OCI-LY3 (cell line): ENCODE data around the gene SPAG9.
A peak's percentile ranks its signal among the peaks of the same experiment; 100 is the strongest.

Experiments used
- H2AFZ ChIP-seq: fragments of 200-600, 300-600 bp; shearing (Covaris generic); 2 replicates; pipeline ENCODE4 v1.6.0; 2014; ENCODE audit warnings: antibody characterized with exemption, low read depth, low read length
- H3K27ac ChIP-seq: fragments of 200-600, 300-600 bp; sonication (generic); 2 replicates; pipeline ENCODE4 v1.5.1; 2014; ENCODE audit warnings: mild to moderate bottlenecking, low read length, moderate library complexity, mixed read lengths
- H3K27me3 ChIP-seq: fragments of 200-600, 300-600 bp; sonication (generic); 2 replicates; pipeline ENCODE4 v1.6.1; 2014; ENCODE audit warnings: low read depth, low read length, mixed read lengths
- H3K36me3 ChIP-seq: fragments of 200-600, 300-600 bp; sonication (generic); replicated peaks from 2 replicates; pipeline ENCODE3; 2014; ENCODE audit warnings: low read depth, low read length, mixed read lengths
- H3K4me1 ChIP-seq: fragments of 300-600, 200-600 bp; sonication (generic); 2 replicates; pipeline ENCODE4 v1.6.1; 2014; ENCODE audit warnings: low read length, mixed read lengths
- H3K4me2 ChIP-seq: fragments of 200-600, 300-600 bp; sonication (generic); 2 replicates; pipeline ENCODE4 v1.6.1; 2014; ENCODE audit warnings: low read length, mixed read lengths
- H3K4me3 ChIP-seq: fragments of 300-600, 200-600 bp; sonication (generic); 2 replicates; pipeline ENCODE4 v1.5.1; 2014; ENCODE audit warnings: antibody characterized with exemption, mild to moderate bottlenecking, low read length, moderate library complexity
- H3K79me2 ChIP-seq: fragments of 300-600, 200-600 bp; shearing (Covaris generic); 2 replicates; pipeline ENCODE4 v1.6.1; 2014; ENCODE audit warnings: mild to moderate bottlenecking, low read length, mixed read lengths
- H3K9ac ChIP-seq: fragments of 300-600, 200-600 bp; shearing (Covaris generic); 2 replicates; pipeline ENCODE4 v1.6.0; 2014; ENCODE audit warnings: mild to moderate bottlenecking, low read length, moderate library complexity
- H3K9me3 ChIP-seq: fragments of 200-600, 300-600 bp; shearing (Covaris generic); 2 replicates; pipeline ENCODE4 v1.6.1; 2014; ENCODE audit warnings: low read length, mixed read lengths; ENCODE audit not compliant: insufficient read depth
- H4K20me1 ChIP-seq: fragments of 200-600, 300-600 bp; sonication (generic); 2 replicates; pipeline ENCODE4 v1.6.1; 2016; ENCODE audit warnings: low read length, mixed read lengths; ENCODE audit not compliant: insufficient read depth
- CTCF ChIP-seq: fragments of 200-600, 300-600 bp; sonication (generic); IDR thresholded peaks from 2 replicates; pipeline ENCODE4 v1.5.1; 2014; ENCODE audit warnings: antibody characterized with exemption, low read length, low read depth
- EZH2phosphoT487 ChIP-seq: fragments of 200-600 bp; shearing (Covaris generic); IDR thresholded peaks from 2 replicates; pipeline ENCODE4 v1.6.1; 2018; ENCODE audit warnings: antibody characterized with exemption, mixed run types, low read depth

SPAG9 gene

GRCh38 chr17:51166198-51166986 is 45.7 kb upstream of the SPAG9 start, which contains the start of gene NME2:
Gene NME2, plus strand, starts transcription at chr17:51166411. Its CDS starts 420 bp downstream, at chr17:51166831.
- Histone ChIP-seq H3K79me2 (peaks cover 38% of the 10 kb centered on the region), H3K27ac (peak within 1 kb of the TSS; percentile 71), H3K4me1 (peaks cover 15% of the 10 kb centered on the region), H3K36me3 (peaks cover 36% of the 10 kb centered on the region), H3K9ac (peak within 1 kb of the TSS; percentile 82), H3K27me3 (no peaks in the 10 kb centered on the region), H2AFZ (peak within 1 kb of the TSS; percentile 73; the same call in 1 of the 2 replicates), H3K4me3 (peak within 1 kb of the TSS; percentile 81), H3K4me2 (peak within 1 kb of the TSS; percentile 98), H3K9me3 (no peaks in the 10 kb centered on the region), H4K20me1 (no peaks in the 10 kb centered on the region)
- no peak for TF ChIP-seq CTCF
- no peak for TF ChIP-seq EZH2phosphoT487

GRCh38 chr17:51165680-51166197 is 45.1 kb upstream of the SPAG9 start:
- H3K36me3 ChIP-seq, result peaks cover 36% of the 10 kb centered on the region
- peaks cover 15% of the 10 kb centered on the region for H3K4me1 ChIP-seq
- H3K4me3 ChIP-seq, result peak overlapping the region; percentile 81
- H2AFZ ChIP-seq, result peak overlapping the region; percentile 73; the same call in 1 of the 2 replicates
- H3K79me2 ChIP-seq, result peaks cover 38% of the 10 kb centered on the region
- H3K9me3 ChIP-seq, result no peaks in the 10 kb centered on the region
- no peaks in the 10 kb centered on the region for H4K20me1 ChIP-seq
- peak overlapping the region; percentile 71 for H3K27ac ChIP-seq
- peak overlapping the region; percentile 98 for H3K4me2 ChIP-seq
- TF ChIP-seq EZH2phosphoT487, result no peak
- TF ChIP-seq CTCF, result no peak
- H3K9ac ChIP-seq, result peak overlapping the region; percentile 82
- H3K27me3 ChIP-seq, result no peaks in the 10 kb centered on the region

- Histone ChIP-seq H3K27ac (peak overlapping the region; percentile 71), H3K9me3 (no peaks in the 10 kb centered on the region), H3K79me2 (peaks cover 41% of the 10 kb centered on the region), H4K20me1 (no peaks in the 10 kb centered on the region), H3K27me3 (no peaks in the 10 kb centered on the region), H3K4me2 (peak overlapping the region; percentile 98), H3K36me3 (peaks cover 38% of the 10 kb centered on the region), H3K9ac (peak overlapping the region; percentile 82), H2AFZ (no peak overlapping the region), H3K4me3 (peak overlapping the region; percentile 81), H3K4me1 (peaks cover 15% of the 10 kb centered on the region)
- TF ChIP-seq EZH2phosphoT487, result no peak
- TF ChIP-seq CTCF, result no peak
Observed at GRCh38 chr17:51164911-51165679, 44.4 kb upstream of the SPAG9 start.

GRCh38 chr17:51161541-51161940 is 40.9 kb upstream of the SPAG9 start:
- H3K4me2 ChIP-seq, result no peak overlapping the region
- H3K4me3 ChIP-seq, result no peak overlapping the region
- H3K9ac ChIP-seq, result no peak overlapping the region
- H3K9me3 ChIP-seq, result no peaks in the 10 kb centered on the region
- peaks cover 43% of the 10 kb centered on the region for H3K79me2 ChIP-seq
- TF ChIP-seq CTCF (no peak), EZH2phosphoT487 (no peak)
- H3K36me3 ChIP-seq, result peaks cover 37% of the 10 kb centered on the region
- H2AFZ ChIP-seq, result no peak overlapping the region
- H3K4me1 ChIP-seq, result peaks cover 10% of the 10 kb centered on the region
- no peaks in the 10 kb centered on the region for H3K27me3 ChIP-seq
- no peak overlapping the region for H3K27ac ChIP-seq
- no peaks in the 10 kb centered on the region for H4K20me1 ChIP-seq
